ENCODE measurements around the gene DAPK2.

DNA sequence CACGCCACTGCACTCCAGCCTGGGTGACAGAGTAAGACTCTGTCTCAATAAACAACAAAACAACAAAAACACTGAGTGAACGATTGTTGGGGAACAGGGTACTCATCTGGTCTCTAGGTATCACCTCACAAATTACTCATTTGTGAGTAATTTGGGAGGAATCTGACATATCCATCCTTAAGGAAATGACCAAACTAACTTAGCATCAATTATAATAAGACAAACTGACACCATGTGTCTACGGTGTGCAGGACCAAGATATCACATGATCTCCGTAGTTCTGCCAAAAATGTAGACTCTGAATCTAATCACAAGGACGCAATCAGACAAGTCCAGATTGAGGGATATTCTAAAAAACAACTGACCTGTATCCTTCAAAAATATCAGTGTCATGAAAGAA lies 12.0 kb upstream of the DAPK2 start:
- TF ChIP-seq TCF4 (CRISPR knock-in tag; IDR thresholded peaks at IDR 0.05; ENCODE audit: borderline replicate concordance) (no peak), ZFP30 (CRISPR knock-in tag; IDR thresholded peaks at IDR 0.05) (no peak)
